GM04503 (cell line): ENCODE measurements around the gene B3GALT2.

Experiments used
- DNase-seq: peaks from one replicate; pipeline ENCODE4 v3.0.0-alpha.2; 2012; ENCODE audit warnings: low read depth

The B3GALT2 gene

GRCh38 chr1:193183019-193183627 lies 3.3 kb downstream of the B3GALT2 start:
- no peak for DNase-seq

GRCh38 chr1:193181985-193182384 lies 4.4 kb downstream of the B3GALT2 start:
- DNase-seq, result no peak

- DNase-seq, result no peak
These were observed 4.9 kb downstream of the B3GALT2 start for GRCh38 chr1:193181536-193181935.

GRCh38 chr1:193179094-193179493 lies 7.3 kb downstream of the B3GALT2 start:
- no peak for DNase-seq

GRCh38 chr1:193176788-193177187 lies 9.6 kb downstream of the B3GALT2 start:
- DNase-seq, result no peak

GRCh38 chr1:193176113-193176512 lies 10.3 kb downstream of the B3GALT2 start:
- no peak for DNase-seq

GRCh38 chr1:193157360-193157759 lies 29.1 kb downstream of the B3GALT2 start:
- DNase-seq, result no peak

DNA sequence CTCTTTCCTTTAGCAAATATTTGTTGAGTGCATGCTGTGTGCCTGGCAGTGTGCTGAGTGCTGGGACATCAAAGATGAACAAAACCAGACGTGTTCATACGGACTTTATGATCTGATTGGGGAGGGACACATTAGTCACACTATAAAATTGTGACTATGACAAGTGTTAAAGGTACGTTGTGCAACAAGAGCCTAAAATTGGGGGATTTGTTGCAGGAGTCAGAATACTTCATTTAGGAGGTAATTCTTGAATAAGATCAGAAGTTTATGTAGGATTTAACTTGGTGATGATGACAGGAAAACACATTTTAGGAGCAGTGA lies 29.6 kb downstream of the B3GALT2 start:
- no peak for DNase-seq

DNA sequence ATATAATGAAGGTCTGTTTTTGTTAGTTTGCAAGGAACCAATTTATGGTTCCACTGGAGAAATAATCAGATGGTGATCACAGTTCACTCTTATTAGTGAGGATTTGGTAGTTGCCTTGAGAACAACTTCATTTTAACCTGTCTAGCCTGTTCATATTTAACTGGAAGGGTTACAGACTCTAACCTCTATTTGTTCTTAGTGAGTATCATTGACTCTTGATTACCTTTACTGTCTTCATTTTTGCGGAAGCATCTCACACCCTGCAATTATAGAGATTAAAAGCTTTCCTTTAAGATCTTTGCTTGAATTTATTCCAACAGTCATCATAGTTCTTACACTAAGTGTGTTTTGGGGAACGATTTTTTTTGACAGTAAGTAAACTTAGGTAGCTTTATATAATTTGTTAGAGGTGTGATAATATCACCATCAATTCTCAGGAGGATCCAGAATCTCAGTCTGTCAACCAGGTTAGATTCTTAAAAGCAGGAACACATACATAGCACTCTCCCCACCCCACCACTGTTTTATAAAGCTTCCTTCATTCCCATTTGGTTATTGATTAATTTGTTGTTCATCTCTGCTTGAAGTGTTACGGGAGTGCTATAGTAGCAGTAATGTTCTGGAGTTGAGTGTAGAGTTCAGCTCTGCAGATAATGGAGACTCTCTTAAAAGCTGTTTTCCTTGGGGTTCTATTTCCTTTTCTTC lies 30.1 kb downstream of the B3GALT2 start:
- no peak for DNase-seq

DNA sequence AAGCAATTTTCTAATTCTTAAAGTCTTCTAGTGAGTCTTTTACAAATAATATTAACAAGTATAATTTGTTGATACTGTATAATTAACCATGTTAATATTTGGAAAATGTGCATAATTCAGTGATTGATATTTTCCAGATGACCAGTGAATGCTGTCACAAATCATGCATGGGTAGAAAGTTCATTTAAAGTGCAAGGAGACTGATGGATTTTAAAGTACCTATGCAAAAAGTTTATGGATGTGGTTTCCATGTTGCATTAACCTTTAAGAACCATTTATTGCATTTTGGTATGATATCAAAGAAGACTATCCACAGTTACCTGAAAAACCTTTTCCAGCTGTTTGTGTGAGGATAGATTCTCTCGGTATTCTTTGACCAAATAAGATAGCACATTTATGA lies 41.4 kb downstream of the B3GALT2 start:
- no peak for DNase-seq

DNA sequence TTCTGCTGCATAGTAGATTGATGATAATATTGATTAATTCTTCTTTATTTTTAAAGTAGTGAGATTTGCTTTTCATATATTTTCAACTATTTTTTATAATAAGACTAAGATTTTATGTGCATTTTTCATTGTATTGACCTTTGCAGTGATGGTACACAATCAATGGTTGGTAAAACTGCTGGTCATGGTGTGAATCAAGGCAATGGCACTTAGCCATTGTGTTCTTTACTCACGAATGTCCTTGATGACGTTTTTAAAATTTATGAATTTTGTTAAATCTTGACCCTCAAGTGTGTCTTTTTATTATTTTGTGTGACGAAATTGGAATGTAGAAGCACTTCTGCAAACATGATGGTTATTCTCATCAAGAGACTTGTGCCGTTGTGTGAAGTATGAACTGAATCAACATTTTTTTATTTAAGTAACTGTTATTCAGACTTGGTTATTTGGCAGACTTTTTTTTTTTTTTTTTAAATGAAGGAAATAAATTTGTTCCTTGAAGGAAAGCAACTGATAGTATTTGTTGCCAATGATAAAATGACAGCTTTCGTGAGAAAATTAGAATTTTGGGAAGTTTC lies 42.0 kb downstream of the B3GALT2 start:
- no peak for DNase-seq

DNA sequence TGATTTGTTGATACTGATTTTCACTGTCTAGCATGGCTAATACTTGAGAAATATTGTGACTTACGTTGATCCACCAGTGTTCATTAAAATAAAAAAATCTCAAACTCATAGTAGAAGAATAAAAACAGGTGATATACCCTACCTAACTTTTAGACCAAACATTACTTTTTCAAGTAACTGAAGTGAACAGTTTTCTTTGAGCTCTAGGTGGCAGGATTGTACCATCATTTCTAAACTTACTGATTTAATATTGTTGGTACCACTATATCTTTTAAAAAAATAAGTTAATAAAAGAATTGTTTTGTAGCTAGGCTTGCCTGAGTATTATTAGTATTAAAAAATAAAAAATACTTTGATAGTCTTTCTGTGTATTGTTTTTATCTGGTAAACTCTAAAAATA lies 43.1 kb downstream of the B3GALT2 start:
- DNase-seq, result no peak

- no peak for DNase-seq
These were observed 44.0 kb downstream of the B3GALT2 start for GRCh38 chr1:193142409-193142808.

- no peak for DNase-seq
These were observed 44.6 kb downstream of the B3GALT2 start for GRCh38 chr1:193141804-193142203.

- DNase-seq, result no peak
These were observed 46.2 kb downstream of the B3GALT2 start for GRCh38 chr1:193140254-193140653.

- no peak for DNase-seq
These were observed 55.0 kb downstream of the B3GALT2 start for GRCh38 chr1:193131266-193131860.
